ENCODE results near the gene PTPN21. TPM values are rescaled to one million over a fixed set of nuclear protein-coding genes. Genes with fewer than 3 reads are reported as not detected.

PTPN21 gene
- total RNA-seq, 1 donor from 2014 or later, result 70.6 TPM

DNA sequence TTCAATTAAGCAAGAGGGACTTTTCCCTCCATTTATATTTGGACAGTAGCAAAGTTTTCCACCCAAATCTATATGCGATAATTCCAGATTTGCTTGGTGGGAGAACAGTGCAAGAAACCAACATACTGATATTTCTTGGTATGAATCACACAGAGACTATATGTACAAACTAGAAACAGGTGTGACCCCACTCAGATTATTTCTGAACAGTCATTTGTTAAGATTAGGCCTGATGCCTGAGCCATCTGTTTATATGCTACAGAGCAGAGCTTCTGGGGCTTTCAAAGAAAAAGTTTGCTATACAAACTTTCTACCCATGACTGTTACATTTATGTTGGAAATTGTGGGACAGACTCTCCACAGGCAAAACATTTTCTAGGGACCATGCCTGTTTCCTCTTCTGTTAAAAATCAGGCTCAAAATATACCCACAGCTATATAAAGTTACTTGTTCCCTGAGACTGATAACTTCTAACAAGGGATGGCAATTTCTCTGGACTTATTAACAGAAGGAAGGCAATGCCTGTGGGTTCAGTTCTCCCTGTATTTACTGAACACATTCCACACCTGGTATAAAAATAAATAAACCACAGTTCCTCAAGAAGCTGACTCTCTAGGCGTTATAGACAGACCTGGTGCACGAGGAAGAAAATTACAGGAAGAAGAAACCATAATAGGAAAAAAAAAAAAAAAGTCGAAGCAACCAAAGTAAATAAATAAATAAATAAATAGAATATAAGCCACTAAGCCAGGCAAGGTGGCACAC is 8.0 kb downstream of the PTPN21 start:
- Histone ChIP-seq H3K36me3 (peaks cover 21% of the 10 kb centered on the region), H3K4me1 (peaks cover 9% of the 10 kb centered on the region), H3K27ac (no peak overlapping the region), H3K4me3 (no peak overlapping the region), H3K9me3 (no peaks in the 10 kb centered on the region), H3K27me3 (no peaks in the 10 kb centered on the region)
- intact Hi-C loops (cut with DNase I), result no loop called here
- TF ChIP-seq, protein P1, sequence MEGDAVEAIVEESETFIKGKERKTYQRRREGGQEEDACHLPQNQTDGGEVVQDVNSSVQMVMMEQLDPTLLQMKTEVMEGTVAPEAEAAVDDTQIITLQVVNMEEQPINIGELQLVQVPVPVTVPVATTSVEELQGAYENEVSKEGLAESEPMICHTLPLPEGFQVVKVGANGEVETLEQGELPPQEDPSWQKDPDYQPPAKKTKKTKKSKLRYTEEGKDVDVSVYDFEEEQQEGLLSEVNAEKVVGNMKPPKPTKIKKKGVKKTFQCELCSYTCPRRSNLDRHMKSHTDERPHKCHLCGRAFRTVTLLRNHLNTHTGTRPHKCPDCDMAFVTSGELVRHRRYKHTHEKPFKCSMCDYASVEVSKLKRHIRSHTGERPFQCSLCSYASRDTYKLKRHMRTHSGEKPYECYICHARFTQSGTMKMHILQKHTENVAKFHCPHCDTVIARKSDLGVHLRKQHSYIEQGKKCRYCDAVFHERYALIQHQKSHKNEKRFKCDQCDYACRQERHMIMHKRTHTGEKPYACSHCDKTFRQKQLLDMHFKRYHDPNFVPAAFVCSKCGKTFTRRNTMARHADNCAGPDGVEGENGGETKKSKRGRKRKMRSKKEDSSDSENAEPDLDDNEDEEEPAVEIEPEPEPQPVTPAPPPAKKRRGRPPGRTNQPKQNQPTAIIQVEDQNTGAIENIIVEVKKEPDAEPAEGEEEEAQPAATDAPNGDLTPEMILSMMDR (IDR thresholded peaks at IDR 0.05), result no peak
- no peak for ATAC-seq
- DNase-seq, result no peak

GRCh38 chr14:88545256-88545655 is 9.6 kb downstream of the PTPN21 start:
- H3K4me1 ChIP-seq, result no peaks in the 10 kb centered on the region
- no peak for DNase-seq
- no peak for ATAC-seq
- intact Hi-C loops (cut with DNase I), result no loop called here
- TF ChIP-seq, protein P1 (IDR thresholded peaks at IDR 0.05), result no peak
- peaks cover 21% of the 10 kb centered on the region for H3K36me3 ChIP-seq
- H3K27ac ChIP-seq, result no peak overlapping the region
- no peaks in the 10 kb centered on the region for H3K9me3 ChIP-seq
- no peaks in the 10 kb centered on the region for H3K27me3 ChIP-seq
- H3K4me3 ChIP-seq, result no peak overlapping the region

- Histone ChIP-seq H3K27ac (no peak overlapping the region), H3K36me3 (peaks cover under 1% of the 10 kb centered on the region), H3K9me3 (no peaks in the 10 kb centered on the region), H3K27me3 (no peaks in the 10 kb centered on the region), H3K4me1 (no peaks in the 10 kb centered on the region), H3K4me3 (no peak overlapping the region)
- ATAC-seq (no peak), DNase-seq (no peak)
- intact Hi-C loops (cut with DNase I), result no loop called here
- TF ChIP-seq, protein P1 (IDR thresholded peaks at IDR 0.05), result no peak
Observed at GRCh38 chr14:88542857-88543795, 11.7 kb downstream of the PTPN21 start.

DNA sequence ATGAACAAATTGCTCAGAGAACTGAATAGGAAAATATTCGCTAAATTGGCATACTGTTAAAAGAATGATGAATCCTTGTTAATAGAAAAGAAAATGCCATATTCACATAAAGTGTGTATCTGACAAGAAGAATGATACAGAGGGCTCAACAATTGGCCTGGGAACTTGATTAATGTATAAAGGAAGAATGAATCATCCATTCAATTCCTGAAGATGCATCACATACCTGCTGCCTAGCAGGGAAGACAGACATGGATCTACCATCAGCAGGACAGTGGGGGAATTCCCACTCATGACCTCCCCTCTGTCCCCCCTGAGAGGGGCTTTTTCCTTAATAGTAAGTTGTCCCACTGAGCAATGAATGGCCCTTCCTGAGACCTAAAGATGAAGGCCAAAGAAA is 13.5 kb downstream of the PTPN21 start:
- H3K36me3 ChIP-seq, result no peaks in the 10 kb centered on the region
- intact Hi-C loops (cut with DNase I), result no loop called here
- TF ChIP-seq, protein P1 (IDR thresholded peaks at IDR 0.05), result no peak
- ATAC-seq (no peak), DNase-seq (no peak)
- H3K4me3 ChIP-seq, result no peak overlapping the region
- no peaks in the 10 kb centered on the region for H3K27me3 ChIP-seq
- H3K9me3 ChIP-seq, result no peaks in the 10 kb centered on the region
- H3K27ac ChIP-seq, result no peak overlapping the region
- H3K4me1 ChIP-seq, result no peaks in the 10 kb centered on the region

GRCh38 chr14:88535813-88536212 is 19.0 kb downstream of the PTPN21 start:
- no peaks in the 10 kb centered on the region for H3K4me1 ChIP-seq
- TF ChIP-seq, protein P1 (IDR thresholded peaks at IDR 0.05), result no peak
- H3K4me3 ChIP-seq, result no peak overlapping the region
- DNase-seq (no peak), ATAC-seq (no peak)
- H3K36me3 ChIP-seq, result peaks cover 11% of the 10 kb centered on the region
- no peaks in the 10 kb centered on the region for H3K27me3 ChIP-seq
- H3K27ac ChIP-seq, result no peak overlapping the region
- no peaks in the 10 kb centered on the region for H3K9me3 ChIP-seq
- intact Hi-C loops (cut with DNase I), result no loop called here

Measured in upper lobe of right lung (tissue), 1 donor.